Right renal cortex interstitium (tissue), 3 donors: Measurements from ENCODE around the gene IQGAP3. TPM values are rescaled to one million over a fixed set of nuclear protein-coding genes. Genes with fewer than 3 reads are reported as not detected.

Experiments
- DNase-seq, 3 donors: peaks; one replicate each; pipeline ENCODE4 v3.0.0-alpha.2; 2013; ENCODE audit warnings: low read depth in 3 of 3, low spot score in 2 of 3
- polyA plus RNA-seq, 3 donors: library from polyadenylated mRNA; unstranded; fragments of 120-200 nt; gene quantifications; one replicate each; pipeline ENCODE4 v1.2.1, GENCODE V29; 2013; ENCODE audit not compliant: insufficient read length in 3 of 3

IQGAP3 gene
- polyA plus RNA-seq, 3 donors = 9.7 to 11.7 (median 11.3) TPM

DNA sequence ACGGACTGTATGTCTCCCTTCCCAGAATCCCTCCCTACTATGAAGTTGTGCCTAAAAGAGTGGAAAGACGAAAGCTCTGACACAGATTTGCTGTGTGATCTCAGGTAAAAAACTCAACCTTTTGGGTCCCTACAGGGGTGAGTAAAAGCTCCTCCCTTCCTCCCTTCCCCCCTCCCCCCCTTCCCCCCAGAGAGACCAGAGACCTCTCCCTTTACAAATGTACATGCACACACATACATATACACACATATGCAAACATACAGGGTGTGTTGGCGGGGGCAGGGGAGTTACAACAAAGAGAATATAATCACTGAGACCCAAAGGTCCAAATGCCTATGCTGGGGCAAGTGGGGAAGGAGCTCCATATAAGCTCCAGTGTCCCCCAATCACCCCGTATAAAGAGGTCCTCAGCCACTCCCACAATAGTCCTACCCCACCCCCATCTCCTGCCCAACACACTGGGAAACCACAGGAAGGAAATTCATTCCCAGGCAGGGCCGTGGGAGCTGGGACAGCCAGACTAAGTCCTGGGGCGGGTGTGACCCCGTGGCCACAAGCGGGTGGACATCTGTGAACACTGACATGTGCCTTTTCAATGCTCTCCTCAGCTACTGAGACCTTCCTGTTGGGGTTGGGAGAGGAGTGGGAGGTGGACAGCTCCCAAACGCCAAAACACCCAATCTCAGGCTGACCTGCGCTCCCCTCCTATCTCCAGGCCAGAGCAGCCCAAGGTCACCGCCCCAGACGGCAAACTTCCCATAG is 73.8 kb downstream of the IQGAP3 start:
- no peak for DNase-seq

DNA sequence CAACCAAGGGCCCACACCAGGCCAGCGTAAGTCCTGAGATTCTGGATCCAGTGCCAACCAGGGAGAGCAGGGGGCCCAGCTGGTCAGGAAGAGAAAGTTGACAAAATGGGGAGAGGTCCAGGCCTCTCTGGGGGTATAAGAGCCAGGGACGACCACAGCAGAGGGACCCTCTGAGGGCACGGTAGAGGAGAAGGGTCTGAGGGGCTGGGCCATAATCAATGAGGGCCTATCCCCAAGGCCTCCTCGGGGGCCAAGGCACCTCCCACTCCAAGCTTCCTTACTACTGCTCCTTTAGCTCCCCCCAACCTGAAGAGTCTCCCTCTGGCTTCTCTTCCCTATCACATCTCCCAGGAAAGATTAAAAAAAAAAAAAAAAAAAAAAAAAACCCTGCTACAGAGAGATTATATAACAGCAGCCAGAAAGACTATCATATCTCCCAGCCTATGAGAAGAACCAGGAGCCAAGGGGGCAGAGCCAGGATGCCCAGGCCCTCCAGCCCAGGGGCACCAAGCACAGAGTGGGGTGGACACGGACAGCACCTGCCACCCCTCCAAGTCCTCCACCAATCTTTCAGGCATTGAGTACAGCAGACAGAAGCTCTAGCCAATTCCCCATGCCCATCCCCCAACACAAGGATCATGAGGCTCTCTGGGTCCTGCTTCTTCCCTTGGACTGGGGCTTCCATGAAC is 74.5 kb downstream of the IQGAP3 start:
- DNase-seq = no peak

DNA sequence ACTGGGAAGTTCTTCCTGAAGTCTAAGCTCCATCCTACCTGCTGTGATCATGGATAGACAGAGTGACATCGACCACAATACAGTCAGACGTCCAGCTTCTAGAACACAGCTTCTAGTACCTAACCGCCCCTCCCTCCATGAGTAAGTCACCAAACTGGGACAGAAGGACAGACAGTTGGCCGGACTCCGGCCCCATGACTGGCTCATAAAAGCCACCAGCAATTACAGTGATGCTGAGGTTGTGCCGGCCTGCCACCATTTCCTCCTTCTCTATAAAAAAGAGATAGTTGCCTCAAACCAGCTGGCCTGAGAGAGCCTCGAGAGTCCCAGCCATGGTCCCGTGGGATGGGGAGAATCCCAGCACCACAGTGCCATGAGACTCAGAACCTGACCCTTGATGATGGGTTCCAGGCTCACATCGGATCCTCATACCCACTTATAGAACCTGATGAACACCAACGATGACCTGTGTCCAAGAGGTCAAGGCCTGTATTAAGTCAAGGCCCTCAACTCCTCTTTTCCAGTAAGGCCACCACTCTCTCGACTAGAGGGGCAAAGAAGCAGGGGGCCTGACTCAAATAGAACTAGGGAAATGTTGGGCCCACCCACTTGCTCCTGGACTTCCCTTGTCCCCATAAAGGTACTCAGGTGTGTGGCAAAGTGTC is 75.2 kb downstream of the IQGAP3 start:
- DNase-seq = no peak

DNA sequence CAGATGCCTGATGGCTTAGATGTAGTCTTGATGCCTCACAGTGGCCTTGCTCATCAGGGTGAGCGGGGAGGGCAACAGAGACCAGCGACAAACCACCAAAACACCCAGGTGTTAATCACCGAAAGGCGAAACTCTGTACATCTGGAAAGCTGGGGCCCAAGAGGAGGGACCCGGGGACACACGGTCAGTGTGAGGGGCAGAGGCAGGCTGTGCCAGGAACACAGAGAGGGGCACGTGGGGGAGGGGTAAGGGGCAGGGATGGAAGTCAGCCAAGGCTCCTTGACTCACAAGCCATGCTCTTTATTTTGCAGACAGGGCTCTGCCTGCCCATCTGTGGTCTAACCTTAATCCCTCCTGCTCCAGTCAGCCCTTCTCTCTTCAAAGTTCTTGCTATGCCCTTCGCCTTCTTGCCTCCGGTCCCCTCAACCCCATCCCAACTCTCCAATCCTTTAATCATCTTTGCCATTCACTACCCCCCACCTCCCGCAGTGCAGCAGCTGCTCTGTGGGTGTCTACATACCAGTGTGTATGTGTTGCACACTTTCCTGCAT is 76.1 kb downstream of the IQGAP3 start:
- DNase-seq = no peak

- DNase-seq = no peak
Observed at GRCh38 chr1:156495401-156496140, 76.8 kb downstream of the IQGAP3 start.

DNA sequence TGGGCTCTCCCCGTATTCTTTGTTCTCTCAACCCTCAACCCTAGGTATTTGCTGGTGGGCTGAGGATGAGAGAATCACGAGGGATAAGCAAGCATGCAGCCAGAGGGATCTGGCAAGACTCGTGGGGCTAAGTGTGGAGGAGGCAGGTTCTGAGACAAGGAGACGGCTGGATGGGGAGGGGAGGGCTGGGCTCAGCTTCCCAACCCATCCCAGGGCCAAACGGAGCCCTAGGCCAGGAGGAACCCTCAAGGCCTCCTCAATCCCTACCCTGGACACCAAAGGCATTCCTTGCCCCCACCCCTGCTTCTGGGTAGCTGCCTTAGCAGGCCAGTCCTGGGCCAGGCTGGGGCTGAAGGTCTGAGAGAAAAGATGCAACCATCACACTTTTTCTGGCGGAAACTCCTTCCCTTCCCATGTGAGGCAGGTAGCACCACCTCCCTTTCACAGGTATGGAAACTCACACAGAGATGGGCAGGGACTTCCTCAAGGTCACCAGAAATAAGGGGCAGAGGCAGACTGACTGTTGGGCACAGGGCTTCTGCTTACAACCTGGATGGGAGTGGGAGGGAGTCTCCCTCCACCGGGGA is 78.0 kb downstream of the IQGAP3 start:
- DNase-seq = no peak

GRCh38 chr1:156493742-156494141 is 78.6 kb downstream of the IQGAP3 start:
- DNase-seq = no peak

DNA sequence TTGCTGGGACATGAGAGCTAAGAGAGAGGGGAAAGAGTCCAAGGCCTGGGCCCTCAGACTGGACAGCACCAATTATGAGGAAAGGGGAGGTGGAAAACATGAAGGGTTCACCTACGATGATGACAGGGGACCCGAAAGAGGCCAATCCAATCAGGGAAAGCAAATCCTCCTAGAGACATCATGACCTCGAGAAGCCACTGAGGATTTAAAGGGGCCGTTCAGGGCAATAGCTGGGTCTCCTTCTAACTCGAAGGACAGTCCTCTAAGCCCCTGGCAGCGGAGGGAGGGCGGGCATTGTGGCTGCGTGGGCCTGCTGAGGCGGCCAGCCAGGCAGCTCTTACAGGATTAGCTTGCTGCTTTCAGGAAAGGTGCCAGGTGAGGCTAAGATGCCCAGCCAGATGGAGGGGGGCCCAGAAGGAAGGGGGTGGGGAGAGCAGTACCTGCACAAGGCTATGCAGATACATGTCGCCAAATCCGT is 79.2 kb downstream of the IQGAP3 start:
- no peak for DNase-seq

DNA sequence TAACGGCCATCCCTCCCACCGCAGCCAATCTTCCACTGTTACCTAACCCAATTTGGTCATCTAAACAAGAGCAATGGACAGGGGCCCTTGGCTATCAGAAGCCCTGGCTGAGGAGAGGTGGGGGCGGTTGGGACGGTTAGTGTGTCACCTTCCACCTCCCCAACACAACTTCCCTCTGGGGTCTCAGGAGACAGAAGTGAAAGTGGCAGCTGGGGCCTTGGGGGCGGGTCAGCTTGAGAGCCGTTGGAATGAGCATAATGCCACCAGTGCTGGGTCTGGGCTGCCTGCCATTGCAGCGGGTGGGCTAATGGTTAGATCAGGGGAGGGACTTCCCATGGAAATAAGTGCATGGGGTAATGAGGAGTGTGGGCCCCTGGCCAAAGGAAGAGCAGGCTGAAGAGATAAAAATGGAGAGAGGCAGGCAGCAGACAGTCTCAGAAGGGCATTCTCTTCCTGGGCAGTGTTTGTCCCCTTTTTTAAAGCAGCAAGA is 79.7 kb downstream of the IQGAP3 start:
- no peak for DNase-seq

- DNase-seq = no peak
Observed at GRCh38 chr1:156492013-156492590, 80.3 kb downstream of the IQGAP3 start.

DNA sequence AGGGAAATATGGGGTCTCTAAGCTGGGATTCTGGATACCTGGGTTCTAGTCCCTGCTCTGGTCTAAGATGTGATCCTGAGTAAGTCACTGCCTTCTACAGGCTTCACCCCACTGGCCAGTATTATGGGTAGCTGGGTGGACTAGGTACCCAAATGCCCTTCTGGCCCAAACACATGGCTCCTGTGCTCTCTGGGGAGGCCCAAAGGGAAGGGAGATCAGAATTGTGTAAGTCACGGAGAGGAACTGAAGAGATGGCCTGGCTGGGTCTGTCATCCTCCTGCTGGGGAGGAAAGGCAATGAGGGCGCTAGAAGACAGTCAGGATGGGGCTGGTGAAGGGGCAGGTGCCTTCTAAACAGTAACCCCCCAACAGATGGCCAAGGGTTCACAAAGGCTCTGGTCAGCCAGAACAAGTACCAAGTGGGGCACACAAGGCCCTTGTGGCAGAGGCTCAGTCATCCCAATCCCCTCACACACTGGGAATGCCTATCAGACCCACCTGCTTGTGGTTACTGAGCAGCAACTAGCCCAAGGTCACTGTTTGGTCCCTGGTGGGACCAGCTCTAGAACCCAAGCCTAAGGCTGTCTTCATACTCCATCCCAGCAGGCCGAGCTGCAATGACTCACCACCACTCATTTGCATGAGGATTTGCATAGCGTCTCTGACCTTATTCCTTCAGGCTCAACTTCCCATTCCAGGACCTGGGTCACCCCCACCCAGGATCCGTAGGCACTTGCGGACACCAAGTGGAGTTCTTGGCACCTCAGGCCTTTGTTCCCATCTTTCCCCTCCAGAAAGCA is 81.0 kb downstream of the IQGAP3 start:
- DNase-seq = no peak

- DNase-seq = no peak
Observed at GRCh38 chr1:156490401-156491032, 81.8 kb downstream of the IQGAP3 start.

DNA sequence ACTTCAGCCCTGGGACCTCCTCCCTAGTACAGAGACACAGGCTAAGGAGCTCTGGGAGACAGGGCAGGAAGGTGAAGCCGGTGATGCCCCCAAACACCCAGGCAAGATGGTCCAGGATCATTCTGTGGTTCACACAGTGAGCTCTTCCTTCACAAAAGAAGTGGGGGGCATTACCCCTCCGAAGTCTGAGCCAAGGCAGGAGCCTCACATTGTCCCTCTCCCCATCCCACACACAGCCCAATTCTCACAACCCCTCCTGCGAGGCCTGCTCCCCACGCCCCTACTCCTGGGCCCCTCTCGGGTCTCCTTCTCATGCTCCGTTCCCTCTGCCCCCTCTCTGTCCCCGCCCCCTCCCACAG is 82.5 kb downstream of the IQGAP3 start:
- DNase-seq = no peak

DNA sequence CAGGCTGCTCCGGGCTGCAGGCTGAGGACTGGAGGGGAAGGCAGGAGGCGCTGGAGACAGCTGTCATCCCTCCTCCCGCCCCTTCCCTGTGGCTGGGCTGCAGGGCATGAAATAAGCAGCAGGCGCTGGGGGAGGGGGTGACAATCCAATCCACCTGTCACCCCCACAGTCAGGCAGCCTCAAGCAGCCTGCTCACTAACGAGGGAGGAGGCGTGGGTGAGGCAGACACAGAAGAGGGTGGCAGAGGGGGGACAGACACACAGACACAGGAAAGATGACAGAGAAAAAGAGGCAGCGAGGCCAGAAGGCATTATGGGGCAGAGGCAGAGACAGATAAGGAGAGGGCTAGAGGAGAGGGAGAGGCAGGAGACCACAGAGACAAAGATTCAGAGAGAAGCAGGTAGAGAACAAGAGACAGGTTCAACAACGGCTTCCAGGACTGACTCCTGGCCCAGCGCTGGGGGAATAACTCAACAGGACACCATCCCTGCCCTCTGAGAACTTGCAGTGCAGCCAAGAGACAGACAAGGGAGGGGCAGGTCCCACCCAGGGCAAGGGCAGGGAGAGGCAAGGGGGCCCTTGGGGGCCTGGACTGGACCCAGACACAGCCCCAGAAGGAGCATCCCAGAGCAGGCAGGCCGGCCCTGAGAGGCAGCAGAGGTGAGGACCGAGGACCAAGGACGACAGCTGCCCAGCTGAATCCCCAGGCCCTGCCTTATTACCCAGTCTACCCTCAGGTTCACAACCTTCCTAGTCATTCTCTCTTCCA is 83.0 kb downstream of the IQGAP3 start:
- DNase-seq = no peak

DNA sequence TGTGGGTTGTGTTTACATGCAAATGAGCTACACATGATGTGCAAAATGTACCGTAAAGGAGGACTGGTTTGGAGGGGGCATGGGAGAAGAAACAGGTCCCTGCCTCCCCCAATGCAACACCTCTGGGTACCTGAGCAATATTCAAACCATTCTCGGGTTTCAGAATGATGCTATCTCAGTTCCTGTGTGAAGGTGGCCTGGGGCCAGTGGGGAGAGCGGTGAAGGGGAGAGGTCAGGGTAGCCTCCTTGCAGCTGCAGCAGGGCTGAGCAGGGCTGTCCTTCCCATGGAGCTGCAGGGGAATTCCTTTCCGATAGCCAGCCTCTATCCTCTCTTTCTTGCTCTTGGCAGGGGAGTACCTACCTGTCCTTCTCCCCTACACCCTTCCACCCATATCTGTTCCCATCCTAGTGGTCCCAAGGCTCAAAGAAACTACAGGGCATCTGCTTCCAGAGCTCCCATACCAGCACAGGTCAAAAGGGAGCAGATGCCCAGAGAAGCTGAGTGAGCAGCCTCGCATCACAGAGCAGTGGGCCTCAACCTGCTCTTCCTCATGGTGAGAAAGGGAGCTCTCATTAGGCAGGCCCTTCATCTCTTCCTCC is 83.7 kb downstream of the IQGAP3 start:
- DNase-seq = no peak

DNA sequence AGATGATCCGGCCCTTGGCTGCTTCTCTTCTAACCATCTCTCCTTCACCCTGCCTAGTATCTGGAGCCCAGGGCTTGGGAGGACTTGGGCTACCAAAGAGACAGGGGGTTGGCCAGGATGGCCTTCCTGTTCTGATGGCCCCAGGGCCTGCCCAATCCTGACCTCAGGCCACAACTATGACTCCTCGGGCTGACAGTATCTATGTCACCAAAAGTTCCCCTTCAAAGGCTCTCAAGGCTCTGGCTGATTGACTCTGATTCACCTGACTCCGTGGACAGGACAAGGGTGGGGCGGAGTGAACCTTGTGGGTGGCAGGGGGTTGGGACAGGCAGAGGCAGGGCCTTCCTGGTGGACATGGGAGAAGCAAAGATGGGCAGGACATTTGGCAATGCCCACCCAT is 84.5 kb downstream of the IQGAP3 start:
- DNase-seq = no peak
